Measurements from ENCODE around the gene TPST2.

GRCh38 chr22:26559961-26560575 lies 29.9 kb downstream of the TPST2 start:
- TF ChIP-seq CTCF (IDR thresholded peaks at IDR 0.05) (no peak), POLR2A (IDR thresholded peaks at IDR 0.05) (no peak), EP300 (IDR thresholded peaks at IDR 0.05) (no peak)

Measured in tibial nerve (tissue), 4 donors.